NT2/D1 (cell line): ENCODE results near the gene NCOA3.

ENCODE experiments used
- SUZ12 ChIP-seq: IDR thresholded peaks from 2 replicates; pipeline ENCODE4 v1.6.1; 2011; ENCODE audit not compliant: insufficient read length, insufficient read depth; ENCODE audit errors: extremely low read depth
- ZNF274 ChIP-seq: IDR thresholded peaks from 2 replicates; pipeline ENCODE4 v1.6.1; 2011; ENCODE audit warnings: mild to moderate bottlenecking, low read depth, low read length

DNA sequence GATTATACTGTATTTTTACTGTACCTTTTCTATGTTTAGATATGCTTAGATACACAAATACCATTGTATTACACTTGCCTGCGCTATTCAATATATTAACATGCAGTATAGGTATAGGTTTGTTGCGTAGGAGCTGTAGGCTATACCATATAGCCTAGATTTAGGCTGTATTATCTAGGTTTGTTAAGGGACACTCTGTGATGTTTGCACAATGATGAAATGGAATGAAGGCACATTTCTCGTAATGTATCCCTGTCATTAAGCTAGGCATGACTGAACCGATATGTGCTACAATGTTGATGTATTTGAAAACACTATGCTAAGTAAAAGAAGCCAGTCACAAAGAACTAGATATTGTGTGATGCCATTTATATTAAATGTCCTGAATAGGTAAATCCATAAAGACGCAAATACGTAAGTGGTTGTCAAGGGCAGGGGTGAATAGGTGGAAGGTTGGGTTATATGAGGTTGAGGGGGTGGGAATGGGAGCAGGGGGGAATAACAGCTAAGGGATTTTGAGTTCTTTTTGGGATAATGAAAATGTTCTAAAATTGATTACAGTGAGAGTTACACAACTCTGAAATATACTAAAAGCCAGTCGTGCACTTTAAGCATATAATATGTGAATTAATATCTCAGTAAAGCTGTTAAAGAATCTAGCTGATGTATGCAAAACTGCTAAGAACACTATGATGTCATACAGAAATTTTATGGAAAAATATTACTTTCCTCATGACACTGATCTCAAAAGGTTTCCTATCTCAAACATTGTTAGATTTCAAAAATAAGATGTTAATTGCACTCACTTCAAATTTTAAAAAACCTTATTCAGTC is 97.4 kb downstream of the NCOA3 start:
- TF ChIP-seq ZNF274 = no peak
- TF ChIP-seq SUZ12 = no peak
